Urothelium cell line (cell line): ENCODE data around the gene SLC4A8.

Source experiments
- DNase-seq: peaks from one replicate; pipeline ENCODE4 v3.0.0; 2011; ENCODE audit warnings: low spot score, mixed read lengths
- FAIRE-seq: peaks from 2 replicates; lab custom pipeline; 2011; peaks lifted over from hg19 to GRCh38; lab: Jason Lieb, UNC

SLC4A8 gene

GRCh38 chr12:51393676-51394545 lies 30.7 kb upstream of the SLC4A8 start:
- DNase-seq, result no peak

GRCh38 chr12:51395283-51396230 lies 29.1 kb upstream of the SLC4A8 start:
- DNase-seq, result no peak
- no peak for FAIRE-seq

More at GRCh38 chr12:51393676-51394545, 30.7 kb upstream of the SLC4A8 start:
- no peak for FAIRE-seq

- DNase-seq (no peak), FAIRE-seq (no peak)
These were observed 27.0 kb upstream of the SLC4A8 start for GRCh38 chr12:51397670-51398069.

DNA sequence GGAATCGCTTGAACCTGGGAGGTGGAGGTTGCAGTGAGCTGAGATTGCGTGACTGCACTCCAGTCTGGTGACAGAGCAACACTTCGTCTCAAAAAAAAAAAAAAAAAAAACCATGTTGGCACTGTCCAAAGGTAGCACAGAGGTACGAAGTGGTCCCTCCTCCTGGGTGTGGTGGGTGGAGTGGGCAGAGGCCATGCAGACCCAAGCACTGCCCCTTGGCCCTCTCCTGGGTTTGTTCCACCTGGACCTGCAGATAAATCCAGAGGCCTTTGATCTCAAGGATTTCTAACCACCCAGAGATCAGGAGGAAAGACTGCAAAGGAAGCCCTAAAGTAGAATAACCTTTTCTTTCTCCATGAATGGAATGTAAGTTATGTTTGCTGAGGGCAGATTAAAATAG lies 24.7 kb upstream of the SLC4A8 start:
- no peak for FAIRE-seq
- DNase-seq, result no peak

DNA sequence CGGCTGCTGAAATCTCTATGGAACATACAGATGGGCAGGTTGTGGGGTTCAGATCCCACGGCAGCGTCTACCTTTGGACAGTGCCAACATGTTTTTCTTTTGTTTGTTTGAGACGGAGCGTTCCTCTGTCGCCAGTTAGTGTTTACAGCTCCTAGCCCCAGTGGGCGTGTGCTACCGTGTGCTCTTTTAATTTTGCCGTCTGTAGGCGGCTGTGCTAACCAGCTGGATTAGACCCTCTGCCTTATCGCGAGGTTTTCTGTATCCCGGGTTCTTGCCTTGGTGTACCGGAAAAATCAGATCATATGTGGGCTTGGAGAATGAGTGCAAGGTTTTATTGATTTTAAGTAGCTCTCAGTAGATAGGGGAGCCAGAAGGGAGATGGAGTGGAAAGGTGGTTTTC lies 23.6 kb upstream of the SLC4A8 start:
- no peak for FAIRE-seq
- DNase-seq, result no peak

GRCh38 chr12:51401486-51401885 lies 23.1 kb upstream of the SLC4A8 start:
- DNase-seq (no peak), FAIRE-seq (no peak)

- FAIRE-seq (no peak), DNase-seq (no peak)
These were observed 22.7 kb upstream of the SLC4A8 start for GRCh38 chr12:51401900-51402299.

- FAIRE-seq, result no peak
- DNase-seq, result no peak
These were observed 21.5 kb upstream of the SLC4A8 start for GRCh38 chr12:51403159-51403558.

DNA sequence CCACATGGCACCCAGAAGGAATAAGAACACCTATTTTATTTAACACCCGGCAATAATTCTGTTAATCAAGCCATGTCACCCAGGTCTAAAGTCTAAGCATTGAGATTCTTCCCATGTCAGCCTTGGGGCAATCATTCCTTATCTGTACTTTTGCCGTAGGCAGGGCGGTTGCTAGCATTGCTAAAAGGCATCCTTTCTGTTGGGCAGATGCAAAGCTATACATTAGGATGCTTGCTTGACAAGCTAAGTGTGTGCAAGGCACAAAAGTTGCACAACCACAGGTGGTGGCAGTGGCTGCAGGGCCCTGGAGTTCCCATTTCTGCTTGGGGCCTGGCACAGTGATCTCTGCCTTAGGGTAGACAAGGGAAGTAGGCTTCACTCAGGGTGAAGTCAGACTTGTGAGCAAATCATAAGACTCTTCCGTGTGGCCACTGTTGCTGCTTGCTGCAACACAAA lies 20.9 kb upstream of the SLC4A8 start:
- no peak for FAIRE-seq
- DNase-seq, result no peak

GRCh38 chr12:51404627-51405026 lies 20.0 kb upstream of the SLC4A8 start:
- DNase-seq, result no peak
- FAIRE-seq, result no peak

DNA sequence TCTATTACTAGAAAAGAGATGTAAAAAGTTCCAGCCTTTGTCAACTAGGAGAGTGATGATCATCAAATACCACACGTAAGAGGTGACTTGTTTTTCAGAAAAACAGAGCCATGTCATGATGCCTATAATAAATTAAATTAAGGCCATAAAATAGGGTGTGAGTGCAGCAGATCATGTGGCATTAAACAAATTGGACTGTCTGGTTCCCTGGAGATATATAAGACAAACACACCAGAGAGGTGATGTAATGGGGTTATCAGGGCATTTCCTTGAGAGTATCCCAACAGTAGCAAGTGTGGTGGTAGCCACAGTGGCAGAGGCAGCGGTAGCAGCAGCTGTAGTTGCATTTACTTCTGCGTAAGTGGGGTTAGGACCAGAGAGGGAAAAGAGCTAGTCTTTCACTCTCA lies 18.8 kb upstream of the SLC4A8 start:
- no peak for FAIRE-seq
- DNase-seq, result no peak

GRCh38 chr12:51406290-51406689 lies 18.3 kb upstream of the SLC4A8 start:
- DNase-seq (no peak), FAIRE-seq (no peak)

- FAIRE-seq, result no peak
These were observed 17.8 kb upstream of the SLC4A8 start for GRCh38 chr12:51406859-51407258.

DNA sequence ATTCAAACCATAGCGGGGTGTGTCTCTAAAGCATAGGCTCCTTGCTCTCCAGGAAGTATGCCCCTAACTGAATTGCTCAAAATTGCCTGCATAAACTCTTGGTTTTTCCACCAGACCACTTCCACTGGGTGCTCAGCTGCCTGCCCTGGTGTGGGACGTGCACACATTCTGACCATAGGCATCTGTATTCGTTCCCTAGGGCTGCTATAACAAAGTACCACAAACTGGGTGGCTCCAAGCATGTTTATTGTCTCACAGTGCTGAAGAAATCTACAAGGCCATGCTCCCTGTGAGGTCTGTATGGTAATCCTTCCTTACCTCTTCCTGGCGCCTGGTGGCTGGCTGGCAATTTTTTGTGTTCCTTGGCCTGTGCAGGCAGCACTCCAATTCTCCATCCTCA lies 17.0 kb upstream of the SLC4A8 start:
- no peak for DNase-seq
- FAIRE-seq, result no peak

More at GRCh38 chr12:51406859-51407258, 17.8 kb upstream of the SLC4A8 start:
- DNase-seq, result no peak

GRCh38 chr12:51409846-51410245 lies 14.8 kb upstream of the SLC4A8 start:
- DNase-seq, result no peak
- no peak for FAIRE-seq

GRCh38 chr12:51413149-51413548 lies 11.5 kb upstream of the SLC4A8 start:
- DNase-seq (no peak), FAIRE-seq (no peak)

GRCh38 chr12:51413791-51414190 lies 10.8 kb upstream of the SLC4A8 start:
- FAIRE-seq, result no peak
- DNase-seq, result no peak

- DNase-seq, result peak; percentile 35
- no peak for FAIRE-seq
These were observed 8.7 kb upstream of the SLC4A8 start for GRCh38 chr12:51415931-51416330.

DNA sequence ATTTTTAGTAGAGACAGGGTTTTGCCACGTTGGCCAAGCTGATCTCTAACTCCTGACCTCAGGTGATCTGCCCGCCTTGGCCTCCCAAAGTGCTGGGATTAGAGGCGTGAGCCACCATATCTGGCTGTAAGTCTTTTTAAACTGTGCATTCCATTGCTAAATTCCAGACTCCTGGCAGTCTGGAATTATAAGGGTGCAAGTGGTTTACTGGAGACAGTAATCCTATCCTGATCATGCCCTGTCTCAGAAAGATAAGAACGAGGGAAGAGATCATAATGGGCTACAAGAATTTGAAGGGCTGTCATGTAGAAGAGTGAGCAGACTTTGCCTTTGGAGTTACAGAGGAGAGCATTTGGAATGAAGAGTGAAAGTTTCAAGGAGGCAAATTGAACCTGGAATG lies 6.8 kb upstream of the SLC4A8 start:
- no peak for FAIRE-seq
- DNase-seq, result no peak

DNA sequence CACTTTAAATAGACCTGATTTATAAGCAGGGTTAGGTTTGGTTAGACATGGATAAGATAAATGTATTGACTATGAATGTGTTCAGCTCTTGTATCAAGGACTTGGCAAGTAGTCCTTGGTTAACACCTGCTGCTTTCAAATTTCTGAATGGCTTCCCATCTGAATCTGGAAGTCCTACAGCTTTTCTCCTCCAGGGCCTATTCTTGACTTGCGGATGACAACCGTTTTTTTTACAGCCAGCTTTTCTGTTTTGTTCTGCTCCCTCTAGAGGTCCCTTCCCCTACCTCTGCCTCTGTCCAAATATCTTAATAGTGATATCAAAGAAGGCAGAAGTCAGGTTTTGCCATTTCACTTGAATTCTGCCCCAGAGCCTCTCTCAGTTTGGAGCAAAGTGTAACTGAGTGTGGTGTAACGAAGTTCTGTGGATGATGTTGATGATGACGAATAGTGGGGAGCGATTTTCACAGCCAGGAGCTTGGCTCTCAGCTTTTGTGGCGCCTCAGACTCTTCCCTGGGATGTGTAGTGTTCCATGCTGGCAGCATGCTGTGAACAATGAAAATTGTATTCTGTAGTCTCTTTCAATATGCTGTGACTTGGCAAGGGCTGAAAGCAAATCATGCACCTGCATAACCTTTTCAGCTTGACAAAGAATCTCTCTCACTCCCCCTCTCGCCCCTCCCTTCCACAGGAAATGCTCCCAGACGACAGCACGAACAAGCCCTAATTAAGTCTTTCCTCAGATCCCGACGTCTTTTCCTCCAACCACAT lies 5.0 kb upstream of the SLC4A8 start:
- DNase-seq (no peak), FAIRE-seq (no peak)
